GM12872 (cell line): ENCODE measurements around the gene COQ8B.

ENCODE experiments used
- CTCF ChIP-seq: IDR thresholded peaks from 3 replicates; pipeline ENCODE4 v1.5.1; 2011; ENCODE audit warnings: low read depth, mild to moderate bottlenecking, low read length, moderate library complexity; ENCODE audit not compliant: insufficient read depth

COQ8B gene

DNA sequence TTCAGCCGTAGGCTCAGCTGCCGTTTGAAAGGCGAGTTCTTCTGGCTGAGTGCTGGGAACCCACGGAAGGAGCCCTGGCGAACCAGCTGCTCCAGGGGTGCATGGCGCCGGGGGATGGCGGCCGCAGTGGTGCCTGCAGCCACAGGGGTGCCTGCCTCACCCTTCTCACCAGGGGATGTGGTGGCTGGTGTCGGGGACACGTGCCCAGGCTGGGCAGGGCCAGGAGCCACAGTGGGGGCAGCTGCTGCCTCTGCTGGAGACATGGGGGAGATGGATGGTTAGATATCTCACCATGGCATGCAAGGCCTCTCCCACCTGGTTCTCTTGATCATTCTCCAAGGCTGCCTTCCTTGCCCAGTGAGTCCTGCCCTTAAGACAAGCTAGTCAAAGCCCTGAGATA is 43.3 kb downstream of the COQ8B start:
- no peak for TF ChIP-seq CTCF

DNA sequence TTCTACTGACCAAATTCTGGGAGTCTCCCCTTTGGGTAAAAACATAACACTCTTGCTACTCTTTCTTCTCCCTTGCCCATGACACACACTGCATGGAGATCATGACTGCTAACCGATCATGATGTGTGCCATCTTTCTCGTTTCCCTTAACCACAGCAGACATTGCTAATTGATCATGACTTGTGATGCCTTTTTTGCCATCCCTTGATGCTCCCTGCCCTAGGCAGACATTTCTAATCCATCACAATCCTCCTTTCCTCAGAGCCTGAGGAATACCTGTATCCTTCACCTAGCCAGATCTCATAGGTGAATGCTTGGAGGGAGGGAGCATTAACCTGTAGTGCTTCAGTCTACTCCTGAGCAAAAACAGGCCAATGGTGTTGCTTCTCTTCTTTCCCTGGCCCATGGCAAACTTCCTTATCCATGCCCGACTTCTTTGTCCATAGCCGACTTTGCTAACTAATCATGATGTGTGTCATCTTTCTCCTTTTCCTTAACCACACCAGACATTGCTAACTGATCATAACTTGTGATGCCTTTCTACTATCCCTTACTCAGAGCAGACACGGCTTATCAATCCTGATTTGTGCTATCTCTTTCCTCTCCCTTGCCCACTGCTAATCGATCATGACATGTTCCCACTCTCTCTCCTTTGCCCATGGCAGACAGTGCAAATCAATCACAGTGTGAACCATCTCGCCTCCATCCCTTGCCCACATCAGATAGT is 44.0 kb downstream of the COQ8B start:
- no peak for TF ChIP-seq CTCF

GRCh38 chr19:40672038-40672437 is 44.6 kb downstream of the COQ8B start:
- no peak for TF ChIP-seq CTCF

GRCh38 chr19:40671404-40671803 is 45.3 kb downstream of the COQ8B start:
- no peak for TF ChIP-seq CTCF

- no peak for TF ChIP-seq CTCF
These were observed 47.6 kb downstream of the COQ8B start for GRCh38 chr19:40668991-40669614.

- TF ChIP-seq CTCF: no peak
These were observed 49.1 kb downstream of the COQ8B start for GRCh38 chr19:40667602-40668001.

- TF ChIP-seq CTCF: no peak
These were observed 49.8 kb downstream of the COQ8B start for GRCh38 chr19:40666803-40667438.
